Pancreas (tissue), 10 donors: ENCODE measurements around the gene GRP. TPM values are rescaled to one million over a fixed set of nuclear protein-coding genes. Genes with fewer than 3 reads are reported as not detected.

ENCODE experiments used
- ATAC-seq, 4 donors: fragments of 200-7000 bp; cut with Tn5 transposase; one replicate each; pipeline versions ENCODE4 v1.8.0 to v1.9.1; 2020; ENCODE audit warnings: mild to moderate bottlenecking in 4 of 4, moderate library complexity in 4 of 4
- DNase-seq, 6 donors: peaks; one replicate each; pipeline ENCODE4 v3.0.0-alpha.2; 2020
- FAIRE-seq: peaks from 2 replicates; lab custom pipeline; 2012; peaks lifted over from hg19 to GRCh38; lab: Jason Lieb, UNC
- H3K27ac ChIP-seq, 4 donors: fragments of 200-600 bp; sonication (generic); 1 replicate in 3 of 4; 2 replicates in 1 of 4; pipeline versions ENCODE4 v1.5.0 to v1.8.0; 2020
- H3K27me3 ChIP-seq, 4 donors: fragments of 200-600 bp; one replicate each; pipeline ENCODE4 v1.8.0; 2021
- H3K36me3 ChIP-seq, 3 donors: fragments of 200-600 bp; sonication (generic) in 1 of 3; one replicate each; pipeline versions ENCODE4 v1.5.0 to v1.8.0; 2020 to 2021
- H3K4me1 ChIP-seq, 3 donors: fragments of 200-600 bp; one replicate each; pipeline ENCODE4 v1.8.0; 2021
- H3K4me3 ChIP-seq, 4 donors: fragments of 200-600 bp; sonication (generic) in 2 of 4; one replicate each; pipeline versions ENCODE4 v1.5.0 to v1.8.0; 2020 to 2021
- H3K9me3 ChIP-seq, 4 donors: fragments of 200-600 bp; one replicate each; pipeline ENCODE4 v1.8.0; 2021
- WGBS, 2 donors: extraction: QIAGEN DNeasy Blood & Tissue Kit; methylation state at CpG; one replicate each; pipeline ENCODE4 v1.1.7; 2013; 5-methylcytosine and 5-hydroxymethylcytosine counted together
- intact Hi-C, 3 donors: fragments of 100-400 bp; cut with DNase I; formaldehyde crosslinking; loops; one replicate each; pipeline versions ENCODE4 v1.11.1 to v1.14.2; 2022
- polyA plus RNA-seq, 2 donors: library from polyadenylated mRNA; stranded (reverse); fragments of 200-250 nt; gene quantifications; one replicate each; pipeline ENCODE4 v1.2.3, GENCODE V29; 2013
- total RNA-seq, 6 donors: library from RNA; stranded (reverse); fragmentation: NEBNext Ultra II Directional in 4 of 6; extraction: Animal tissue kit (Norgen Biotek cat#: 25700) in 4 of 6; gene quantifications; one replicate each; pipeline versions ENCODE4 v1.2.1 to v1.2.4, GENCODE V29; 2021 to 2023
- TF ChIP-seq, protein P1 (sequence below), 4 donors: fragments of 200-600 bp; sonication (generic) in 3 of 4; IDR thresholded peaks; one replicate each; pipeline versions ENCODE4 v1.5.0 to v1.8.0; 2021; ENCODE audit warnings: antibody characterized with exemption in 4 of 4
- donor health status: healthy with polysubstance abuse.
- donor health status: DM: no; HTN: no; CAD: no; lungs with moderate emphysema.
- donor health status: DM: no; HTN: no; CAD: no.
- donor health status: control.
- donor health status: control.
- donor health status: Bipolar disorder and iron deficiency.
- donor health status: DM: yes; HTN: yes; CAD: no.
- donor health status: DM: no; HTN: no; CAD: no.
- donor health status: DM: no; HTN: no; CAD: no.
- donor health status: DM: yes; HTN: yes; CAD: no.

The GRP gene
- total and polyA plus RNA-seq, 8 donors, result 0.34 to 11.5 (median 0.74) TPM; not detected in 4

- Histone ChIP-seq H3K4me3 (no peak overlapping the region), H3K27ac (no peak overlapping the region), H3K27me3 (peaks cover 0 to 46% (median 4%) of the 10 kb centered on the region in 4 donors), H3K9me3 (no peaks in the 10 kb centered on the region), H3K4me1 (peaks cover 0 to 6% (median 0%) of the 10 kb centered on the region in 3 donors), H3K36me3 (no peaks in the 10 kb centered on the region)
- DNase-seq (peak in 1 of 6 donors; percentile 50), ATAC-seq (no peak), FAIRE-seq (no peak)
- TF ChIP-seq, protein P1, sequence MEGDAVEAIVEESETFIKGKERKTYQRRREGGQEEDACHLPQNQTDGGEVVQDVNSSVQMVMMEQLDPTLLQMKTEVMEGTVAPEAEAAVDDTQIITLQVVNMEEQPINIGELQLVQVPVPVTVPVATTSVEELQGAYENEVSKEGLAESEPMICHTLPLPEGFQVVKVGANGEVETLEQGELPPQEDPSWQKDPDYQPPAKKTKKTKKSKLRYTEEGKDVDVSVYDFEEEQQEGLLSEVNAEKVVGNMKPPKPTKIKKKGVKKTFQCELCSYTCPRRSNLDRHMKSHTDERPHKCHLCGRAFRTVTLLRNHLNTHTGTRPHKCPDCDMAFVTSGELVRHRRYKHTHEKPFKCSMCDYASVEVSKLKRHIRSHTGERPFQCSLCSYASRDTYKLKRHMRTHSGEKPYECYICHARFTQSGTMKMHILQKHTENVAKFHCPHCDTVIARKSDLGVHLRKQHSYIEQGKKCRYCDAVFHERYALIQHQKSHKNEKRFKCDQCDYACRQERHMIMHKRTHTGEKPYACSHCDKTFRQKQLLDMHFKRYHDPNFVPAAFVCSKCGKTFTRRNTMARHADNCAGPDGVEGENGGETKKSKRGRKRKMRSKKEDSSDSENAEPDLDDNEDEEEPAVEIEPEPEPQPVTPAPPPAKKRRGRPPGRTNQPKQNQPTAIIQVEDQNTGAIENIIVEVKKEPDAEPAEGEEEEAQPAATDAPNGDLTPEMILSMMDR (IDR thresholded peaks at IDR 0.05), result no peak
- WGBS, 2 donors, result 7 to 11% methylated on average over 16 of the region's 16 CpGs
- intact Hi-C loops, result no loop called here
Observed at GRCh38 chr18:59263661-59264060, 43.7 kb downstream of the GRP start.

- 6 to 8% methylated on average over 17 of the region's 17 CpGs for WGBS, 2 donors
- no peaks in the 10 kb centered on the region for H3K36me3 ChIP-seq
- peaks cover 0 to 9% (median 0%) of the 10 kb centered on the region in 3 donors for H3K4me1 ChIP-seq
- ATAC-seq (no peak), DNase-seq (peak in 1 of 6 donors; percentile 33), FAIRE-seq (no peak)
- H3K9me3 ChIP-seq, result no peaks in the 10 kb centered on the region
- no peak overlapping the region for H3K4me3 ChIP-seq
- TF ChIP-seq, protein P1 (IDR thresholded peaks at IDR 0.05), result no peak
- peaks cover 0 to 48% (median 4%) of the 10 kb centered on the region in 4 donors for H3K27me3 ChIP-seq
- intact Hi-C loops, result no loop called here
- no peak overlapping the region for H3K27ac ChIP-seq
Observed at GRCh38 chr18:59264121-59264571, 44.2 kb downstream of the GRP start.

DNA sequence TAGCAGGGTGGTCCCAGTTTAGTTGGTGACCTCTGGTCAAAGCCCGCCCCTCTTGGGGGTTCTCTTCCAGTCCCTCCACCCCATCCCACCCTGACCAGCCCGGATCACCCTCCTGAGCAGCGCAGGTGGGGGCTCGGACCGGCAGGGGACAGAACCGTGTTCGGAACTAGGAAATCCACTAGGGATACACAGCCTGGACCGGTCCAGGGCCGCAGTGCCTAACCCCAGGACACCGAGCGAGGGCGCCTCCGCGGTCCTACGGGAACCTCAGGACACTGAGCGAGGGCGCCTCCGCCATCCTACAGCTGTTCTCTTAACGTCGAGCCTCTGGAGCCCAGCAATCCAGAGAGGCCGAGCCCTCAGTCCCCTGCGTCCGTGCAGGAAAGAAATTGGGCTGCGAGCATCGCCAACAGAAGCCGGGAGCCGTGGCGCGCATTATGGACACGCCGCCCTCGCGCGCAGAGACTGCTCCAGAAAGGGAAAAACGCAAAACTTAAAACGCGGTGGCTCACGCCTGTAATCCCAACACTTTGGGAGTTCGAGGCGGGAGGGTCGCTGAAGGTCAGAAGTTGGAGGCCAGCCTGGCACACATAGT, 44.8 kb downstream of the GRP start:
- intact Hi-C loops, result no loop called here
- Histone ChIP-seq H3K4me3 (peak overlapping the region in 1 of 4 donors; percentile 34), H3K27ac (no peak overlapping the region), H3K27me3 (peaks cover 0 to 54% (median 5%) of the 10 kb centered on the region in 4 donors), H3K9me3 (no peaks in the 10 kb centered on the region), H3K4me1 (peaks cover 0 to 9% (median 0%) of the 10 kb centered on the region in 3 donors), H3K36me3 (no peaks in the 10 kb centered on the region)
- ATAC-seq, result no peak
- FAIRE-seq, result no peak
- TF ChIP-seq, protein P1 (IDR thresholded peaks at IDR 0.05), result no peak
- DNase-seq, result peak in 1 of 6 donors; percentile 47
- WGBS, 2 donors, result 5 to 6% methylated on average over 41 of the region's 41 CpGs

DNA sequence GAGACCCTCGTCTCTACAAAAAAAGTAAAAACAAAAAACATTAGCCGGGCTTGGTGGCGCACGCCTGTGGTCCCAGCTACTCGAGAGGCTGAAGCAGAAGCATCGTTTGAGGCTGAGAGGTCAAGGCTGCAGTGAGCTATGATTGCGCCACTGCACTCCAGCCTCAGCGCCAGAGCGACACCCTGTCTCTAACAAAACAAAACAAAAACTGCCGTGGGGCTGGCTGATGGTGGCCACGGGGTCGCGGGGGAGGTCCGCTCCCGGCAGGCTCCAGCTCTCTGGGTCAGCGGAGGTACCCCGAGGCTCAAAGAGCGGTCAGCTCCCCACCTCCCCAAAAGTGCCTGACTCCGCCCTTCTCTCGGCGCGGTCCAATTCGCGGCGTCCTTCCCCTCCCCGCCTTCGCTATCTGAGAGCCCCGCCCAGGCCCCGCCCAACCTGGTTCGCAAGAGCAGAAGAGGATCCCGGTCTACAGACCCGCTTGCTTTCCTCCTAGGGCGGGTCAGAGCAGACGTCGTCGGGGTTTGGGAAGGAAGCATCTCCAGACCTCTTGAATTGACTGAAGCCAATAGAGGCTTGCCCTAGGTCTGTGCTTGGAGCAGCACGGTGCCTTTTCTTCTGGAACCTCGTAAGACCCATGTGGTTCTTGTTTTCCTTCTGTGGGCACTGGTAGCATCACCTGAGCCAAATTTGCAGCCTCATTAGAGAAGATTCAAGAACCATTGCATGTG, 45.5 kb downstream of the GRP start:
- WGBS, 2 donors, result 3 to 4% methylated on average over 38 of the region's 38 CpGs
- H3K9me3 ChIP-seq, result no peaks in the 10 kb centered on the region
- ATAC-seq (peak in 3 of 4 donors; percentile 20 to 30 (median 24)), DNase-seq (peak in 1 of 6 donors; percentile 58), FAIRE-seq (no peak)
- H3K27me3 ChIP-seq, result peaks cover 0 to 60% (median 7%) of the 10 kb centered on the region in 4 donors
- intact Hi-C loops, result no loop called here
- peak overlapping the region in 1 of 4 donors; percentile 34 for H3K4me3 ChIP-seq
- H3K36me3 ChIP-seq, result no peaks in the 10 kb centered on the region
- TF ChIP-seq, protein P1 (IDR thresholded peaks at IDR 0.05), result no peak
- H3K27ac ChIP-seq, result no peak overlapping the region
- H3K4me1 ChIP-seq, result peaks cover 0 to 9% (median 0%) of the 10 kb centered on the region in 3 donors
